ENCODE results near the gene DEXI.

DEXI gene

DNA sequence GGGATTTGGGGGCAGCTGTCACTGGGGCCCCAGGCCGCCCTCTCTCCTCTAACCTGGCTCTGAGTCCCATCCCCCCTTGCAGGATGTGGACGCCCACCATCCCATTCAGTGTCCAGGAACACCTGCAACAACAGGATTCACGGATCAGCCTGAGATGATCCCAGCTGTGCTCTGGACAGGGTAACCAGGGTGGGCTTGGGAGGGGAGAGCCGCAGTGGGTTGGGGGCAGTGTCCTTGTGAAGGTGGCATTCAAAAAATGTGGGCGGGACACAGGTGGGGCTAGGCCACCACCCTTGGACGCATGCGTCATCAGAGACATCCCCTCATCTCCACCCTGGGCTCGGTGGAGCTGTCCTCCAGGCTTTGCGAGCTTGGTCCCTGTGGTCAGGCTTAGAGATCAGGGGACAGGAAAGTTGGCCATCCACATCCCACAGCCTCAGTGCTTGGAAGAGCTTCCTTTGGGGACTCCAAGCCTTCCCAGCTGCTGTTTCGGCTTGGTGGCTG, 19.1 kb downstream of the DEXI start:
- DNase-seq (ENCODE audit: low spot score): no peak
- TF ChIP-seq CTCF (IDR thresholded peaks at IDR 0.05; ENCODE audit: extremely low read depth, insufficient read depth, missing control alignments): no peak
- in situ Hi-C loops (cut with MboI; ENCODE audit: low pct_unique_long_range_greater_than_20kb, low sequenced_read_pairs, unreplicated experiment): no loop called here

DNA sequence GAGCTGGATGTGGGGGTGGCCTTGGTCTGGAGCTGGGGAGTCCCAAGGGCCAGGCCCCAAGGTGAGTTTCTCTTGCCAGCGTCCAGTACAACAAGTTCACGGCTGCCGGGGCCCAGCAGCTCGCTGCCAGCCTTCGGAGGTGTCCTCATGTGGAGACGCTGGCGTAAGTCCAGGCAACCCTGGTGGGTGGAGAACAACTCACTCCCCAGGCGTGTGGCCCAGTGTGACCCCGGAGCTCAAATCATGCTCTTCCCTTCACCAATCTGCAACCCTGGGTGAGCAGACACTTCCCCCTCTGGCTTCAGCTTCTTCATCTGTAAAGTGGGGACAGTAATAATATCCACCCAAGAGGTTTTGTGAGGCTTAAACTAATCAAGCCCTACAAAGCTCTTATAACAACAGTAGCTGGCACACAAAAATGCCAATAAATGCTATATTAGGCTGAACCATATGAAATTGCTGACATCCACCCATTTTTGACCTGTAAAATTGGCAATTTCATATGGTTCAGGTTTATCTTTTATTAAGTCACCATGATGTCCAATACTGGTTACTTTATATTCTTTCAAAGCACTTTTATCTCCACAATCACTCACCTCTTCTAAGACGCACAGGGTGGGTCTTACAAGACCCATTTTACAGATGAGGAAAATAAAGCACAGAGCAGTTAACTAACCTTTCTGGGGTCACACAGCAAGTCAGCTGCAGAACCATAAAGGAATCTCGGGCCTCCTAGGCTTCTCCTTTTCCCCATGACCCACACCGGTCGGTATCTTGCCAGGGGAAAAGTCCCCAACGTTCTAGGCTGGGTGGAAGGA, 19.7 kb downstream of the DEXI start:
- no peak for DNase-seq (ENCODE audit: low spot score)
- no peak for TF ChIP-seq CTCF (IDR thresholded peaks at IDR 0.05; ENCODE audit: extremely low read depth, insufficient read depth, missing control alignments)

GRCh38 chr16:10921536-10922327, 20.5 kb downstream of the DEXI start:
- in situ Hi-C loops (cut with MboI; ENCODE audit: low pct_unique_long_range_greater_than_20kb, low sequenced_read_pairs, unreplicated experiment): no loop called here
- no peak for DNase-seq (ENCODE audit: low spot score)
- TF ChIP-seq CTCF (IDR thresholded peaks at IDR 0.05; ENCODE audit: extremely low read depth, insufficient read depth, missing control alignments): no peak

More for the DNA sequence above, 19.7 kb downstream of the DEXI start:
- in situ Hi-C loops (cut with MboI; ENCODE audit: low pct_unique_long_range_greater_than_20kb, low sequenced_read_pairs, unreplicated experiment): no loop called here

GRCh38 chr16:10920726-10921427, 21.4 kb downstream of the DEXI start:
- TF ChIP-seq CTCF (IDR thresholded peaks at IDR 0.05; ENCODE audit: extremely low read depth, insufficient read depth, missing control alignments): no peak
- in situ Hi-C loops (cut with MboI; ENCODE audit: low pct_unique_long_range_greater_than_20kb, low sequenced_read_pairs, unreplicated experiment): no loop called here
- no peak for DNase-seq (ENCODE audit: low spot score)

DNA sequence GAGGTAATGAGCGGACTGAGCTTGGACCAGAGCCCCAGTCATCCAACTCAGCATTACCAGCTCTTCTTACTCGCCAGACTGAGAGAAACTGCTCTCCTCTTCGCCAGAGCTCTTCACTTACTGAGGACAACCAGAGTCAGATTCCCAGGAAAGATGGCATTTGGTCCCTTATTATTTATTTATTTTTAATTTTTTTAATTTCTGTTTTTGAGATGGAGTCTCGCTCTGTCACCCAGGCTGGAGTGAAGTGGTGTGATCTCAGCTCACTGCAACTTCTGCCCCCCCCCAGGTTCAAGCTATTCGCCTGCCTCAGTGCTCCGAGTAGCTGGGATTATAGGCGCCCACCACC, 23.3 kb downstream of the DEXI start:
- no peak for DNase-seq (ENCODE audit: low spot score)
- no peak for TF ChIP-seq CTCF (IDR thresholded peaks at IDR 0.05; ENCODE audit: extremely low read depth, insufficient read depth, missing control alignments)
- in situ Hi-C loops (cut with MboI; ENCODE audit: low pct_unique_long_range_greater_than_20kb, low sequenced_read_pairs, unreplicated experiment): loop anchor here (10.0 kb wide), 1 partner anchor 394 kb away; no protein-coding TSS in a partner anchor

All from GM13977 (cell line).